HEK293 (cell line): ENCODE measurements around the gene ELANE.
A peak's percentile ranks its signal among the peaks of the same experiment; 100 is the strongest.
"Not testable (repeated sequence)": the region's sequence is repeated elsewhere in the genome, so short reads cannot be mapped to it uniquely, and the experiment has no call there.

Source experiments
- CTCF ChIA-PET: fragments of 350-600 bp; formaldehyde crosslinking; extraction: SDS; loops from one replicate; lab custom pipeline; 2021; ENCODE audit warnings: antibody characterized with exemption; lab: Yijun Ruan, JAX
- POLR2A ChIA-PET: fragments of 300-600 bp; formaldehyde crosslinking; extraction: SDS; loops from one replicate; lab custom pipeline; 2020; ENCODE audit warnings: antibody characterized with exemption, inconsistent platforms; lab: Yijun Ruan, JAX
- H3K27ac ChIP-seq: fragments of 200-500 bp; sonication (Bioruptor generic); 2 replicates; pipeline ENCODE4 v1.5.1; 2014; ENCODE audit warnings: low read depth, low read length, control low read depth, inconsistent platforms; ENCODE audit errors: extremely low read depth
- H3K36me3 ChIP-seq, 2 experiments: fragments of 200-500 bp in 1 of 2; sonication (Bioruptor generic) in 1 of 2; 1 replicate in 1 of 2; 2 replicates in 1 of 2; pipeline ENCODE4 v1.5.1; 2014 to 2017; ENCODE audit warnings: inconsistent platforms in 2 of 2, low read length in 2 of 2; ENCODE audit not compliant: control insufficient read depth in 2 of 2, insufficient read depth in 1 of 2
- H3K4me1 ChIP-seq: fragments of 200-500 bp; sonication (Bioruptor generic); 2 replicates; pipeline ENCODE4 v1.5.1; 2014; ENCODE audit warnings: mild to moderate bottlenecking, low read length, inconsistent platforms; ENCODE audit not compliant: control insufficient read depth, insufficient read depth
- H3K4me3 ChIP-seq: 2 replicates; pipeline ENCODE4 v1.5.1; 2011; ENCODE audit warnings: low read depth, mild to moderate bottlenecking, control low read depth, low read length, moderate library complexity
- H3K9me3 ChIP-seq: fragments of 200-500 bp; sonication (Bioruptor generic); 2 replicates; pipeline ENCODE4 v1.5.1; 2014; ENCODE audit warnings: low read depth, low read length, inconsistent platforms; ENCODE audit not compliant: control insufficient read depth, insufficient read depth
- GLIS1 ChIP-seq: fragments of 450-650 bp; formaldehyde crosslinking; IDR thresholded peaks from 2 replicates; pipeline ENCODE4 v1.5.1; 2016; ENCODE audit warnings: missing biosample characterization, missing genetic modification characterization
- HOXD13 ChIP-seq: sonication (generic); formaldehyde crosslinking; IDR thresholded peaks from 2 replicates; pipeline ENCODE4 v1.8.0; 2022; ENCODE audit warnings: missing genetic modification reagents, borderline replicate concordance
- KLF1 ChIP-seq: fragments of 450-650 bp; formaldehyde crosslinking; IDR thresholded peaks from 2 replicates; pipeline ENCODE4 v1.5.1; 2016; ENCODE audit warnings: missing biosample characterization, missing genetic modification characterization
- SALL2 ChIP-seq: fragments of 450-650 bp; formaldehyde crosslinking; IDR thresholded peaks from 2 replicates; pipeline ENCODE4 v1.5.0; 2017; ENCODE audit warnings: missing biosample characterization, mild to moderate bottlenecking, missing genetic modification characterization, borderline replicate concordance
- SETDB1 ChIP-seq: IDR thresholded peaks from one replicate; pipeline ENCODE4 v1.6.1; 2017; ENCODE audit warnings: mild to moderate bottlenecking, low read length, moderate library complexity, mixed read lengths; ENCODE audit not compliant: insufficient read length
- SP2 ChIP-seq: fragments of 450-650 bp; formaldehyde crosslinking; IDR thresholded peaks from 2 replicates; pipeline ENCODE4 v1.5.1; 2016; ENCODE audit warnings: missing biosample characterization, missing genetic modification characterization
- ZBTB7A ChIP-seq: fragments of 450-650 bp; formaldehyde crosslinking; IDR thresholded peaks from 2 replicates; pipeline ENCODE4 v1.5.1; 2016; ENCODE audit warnings: low read depth, missing biosample characterization, missing genetic modification characterization
- ZIC2 ChIP-seq: fragments of 450-650 bp; formaldehyde crosslinking; IDR thresholded peaks from 2 replicates; pipeline ENCODE4 v1.5.1; 2016; ENCODE audit warnings: missing biosample characterization, missing genetic modification characterization
- ZNF10 ChIP-seq: fragments of 450-650 bp; formaldehyde crosslinking; IDR thresholded peaks from 2 replicates; pipeline ENCODE4 v1.5.1; 2017; ENCODE audit warnings: missing biosample characterization, missing genetic modification characterization
- ZNF223 ChIP-seq: fragments of 450-650 bp; formaldehyde crosslinking; IDR thresholded peaks from 2 replicates; pipeline ENCODE4 v1.5.1; 2016; ENCODE audit warnings: missing biosample characterization, missing genetic modification characterization
- ZNF311 ChIP-seq: fragments of 450-650 bp; formaldehyde crosslinking; IDR thresholded peaks from 2 replicates; pipeline ENCODE4 v1.5.1; 2017; ENCODE audit warnings: missing biosample characterization, missing genetic modification characterization, borderline replicate concordance
- ZNF776 ChIP-seq: fragments of 450-650 bp; formaldehyde crosslinking; IDR thresholded peaks from 2 replicates; pipeline ENCODE4 v1.5.0; 2017; ENCODE audit warnings: missing biosample characterization, missing genetic modification characterization, borderline replicate concordance
- ZSCAN5A ChIP-seq: fragments of 450-650 bp; formaldehyde crosslinking; IDR thresholded peaks from 2 replicates; pipeline ENCODE4 v1.5.1; 2016; ENCODE audit warnings: missing biosample characterization, missing genetic modification characterization
- TF ChIP-seq, protein P1 (sequence below): fragments of 450-650 bp; formaldehyde crosslinking; IDR thresholded peaks from 2 replicates; pipeline ENCODE4 v1.5.1; 2016; ENCODE audit warnings: missing biosample characterization, missing genetic modification characterization, low read depth
- TF ChIP-seq, protein P2 (sequence below): fragments of 450-650 bp; formaldehyde crosslinking; IDR thresholded peaks from 2 replicates; pipeline ENCODE4 v1.5.1; 2016; ENCODE audit warnings: missing biosample characterization, missing genetic modification characterization

ELANE gene

DNA sequence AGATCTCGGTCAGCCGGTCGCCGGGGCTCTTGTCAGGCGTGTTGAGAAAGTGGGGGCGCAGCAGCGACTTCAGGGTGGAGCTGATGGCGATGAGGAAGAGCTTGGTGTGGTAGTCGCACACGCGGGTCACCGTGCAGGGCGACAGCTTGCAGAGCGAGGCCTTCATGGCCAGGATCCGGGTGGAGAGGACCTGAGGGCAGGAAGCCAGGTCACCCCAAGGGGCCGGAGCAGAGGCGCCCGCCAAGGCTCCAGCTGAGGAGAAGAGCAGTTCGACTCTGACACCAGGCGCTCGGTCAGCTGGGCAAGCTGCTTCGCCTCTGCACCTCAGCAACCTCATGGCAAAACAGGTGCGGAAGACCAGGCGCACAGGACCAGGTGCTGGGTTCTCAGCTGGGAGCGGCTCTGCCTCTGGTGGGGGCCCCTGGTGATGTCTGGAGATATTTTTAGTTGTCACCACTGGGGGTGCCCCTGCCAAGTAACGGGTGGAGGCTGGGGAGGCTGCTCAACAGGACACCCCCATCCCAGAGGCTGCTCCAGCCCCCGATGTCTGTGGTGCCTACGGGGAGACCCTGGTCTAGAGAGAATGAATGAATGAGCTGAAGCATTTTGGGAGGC, 23.3 kb downstream of the ELANE start:
- Histone ChIP-seq H3K9me3 (no peaks in the 10 kb centered on the region), H3K27ac (no peak overlapping the region), H3K4me3 (no peak overlapping the region), H3K4me1 (no peaks in the 10 kb centered on the region), H3K36me3 (peaks cover 3 to 49% of the 10 kb centered on the region in 2 experiments; a peak in 2 of 3 replicates)
- TF ChIP-seq GLIS1 (tag by site-specific recombination) (peak; percentile 28; the same call in 1 of the 2 replicates), HOXD13 (CRISPR knock-in tag) (no peak), ZIC2 (tag by site-specific recombination) (0 out of 2 replicates have a peak, but pooled peaks have one; percentile 8)
- CTCF ChIA-PET, result interaction anchor here (0.5 to 0.7 kb wide), 2 partner anchors 88 to 139 kb away, joined by 3 read pairs; no protein-coding TSS in a partner anchor
- POLR2A ChIA-PET, result no interaction called here

- Histone ChIP-seq H3K9me3 (no peaks in the 10 kb centered on the region), H3K4me3 (no peak overlapping the region), H3K27ac (no peak overlapping the region), H3K36me3 (peaks cover 0 to 44% of the 10 kb centered on the region in 2 experiments; a peak in 2 of 3 replicates), H3K4me1 (no peaks in the 10 kb centered on the region)
- CTCF ChIA-PET, result interaction anchor here (0.5 kb wide), 1 partner anchor 244 kb away, joined by 3 read pairs; no protein-coding TSS in a partner anchor
- TF ChIP-seq ZSCAN5A (tag by site-specific recombination) (no peak), SETDB1 (no peak), ZBTB7A (tag by site-specific recombination) (no peak), ZNF10 (tag by site-specific recombination) (no peak), ZNF311 (tag by site-specific recombination) (no peak), SP2 (tag by site-specific recombination) (no peak), HOXD13 (CRISPR knock-in tag) (no peak), ZNF776 (tag by site-specific recombination) (no peak)
- TF ChIP-seq, protein P1, sequence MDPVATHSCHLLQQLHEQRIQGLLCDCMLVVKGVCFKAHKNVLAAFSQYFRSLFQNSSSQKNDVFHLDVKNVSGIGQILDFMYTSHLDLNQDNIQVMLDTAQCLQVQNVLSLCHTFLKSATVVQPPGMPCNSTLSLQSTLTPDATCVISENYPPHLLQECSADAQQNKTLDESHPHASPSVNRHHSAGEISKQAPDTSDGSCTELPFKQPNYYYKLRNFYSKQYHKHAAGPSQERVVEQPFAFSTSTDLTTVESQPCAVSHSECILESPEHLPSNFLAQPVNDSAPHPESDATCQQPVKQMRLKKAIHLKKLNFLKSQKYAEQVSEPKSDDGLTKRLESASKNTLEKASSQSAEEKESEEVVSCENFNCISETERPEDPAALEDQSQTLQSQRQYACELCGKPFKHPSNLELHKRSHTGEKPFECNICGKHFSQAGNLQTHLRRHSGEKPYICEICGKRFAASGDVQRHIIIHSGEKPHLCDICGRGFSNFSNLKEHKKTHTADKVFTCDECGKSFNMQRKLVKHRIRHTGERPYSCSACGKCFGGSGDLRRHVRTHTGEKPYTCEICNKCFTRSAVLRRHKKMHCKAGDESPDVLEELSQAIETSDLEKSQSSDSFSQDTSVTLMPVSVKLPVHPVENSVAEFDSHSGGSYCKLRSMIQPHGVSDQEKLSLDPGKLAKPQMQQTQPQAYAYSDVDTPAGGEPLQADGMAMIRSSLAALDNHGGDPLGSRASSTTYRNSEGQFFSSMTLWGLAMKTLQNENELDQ (tag by site-specific recombination), result no peak
- POLR2A ChIA-PET, result no interaction called here
Observed at GRCh38 chr19:876089-876488, 24.0 kb downstream of the ELANE start.

- CTCF ChIA-PET, result interaction anchor here (0.6 kb wide), 1 partner anchor 66 kb away, joined by 3 read pairs; no protein-coding TSS in a partner anchor
- Histone ChIP-seq H3K4me3 (no peak overlapping the region), H3K36me3 (peaks cover 0 to 48% of the 10 kb centered on the region in 2 experiments; a peak in 2 of 3 replicates), H3K9me3 (no peaks in the 10 kb centered on the region), H3K4me1 (no peaks in the 10 kb centered on the region), H3K27ac (no peak overlapping the region)
- TF ChIP-seq, protein P2, sequence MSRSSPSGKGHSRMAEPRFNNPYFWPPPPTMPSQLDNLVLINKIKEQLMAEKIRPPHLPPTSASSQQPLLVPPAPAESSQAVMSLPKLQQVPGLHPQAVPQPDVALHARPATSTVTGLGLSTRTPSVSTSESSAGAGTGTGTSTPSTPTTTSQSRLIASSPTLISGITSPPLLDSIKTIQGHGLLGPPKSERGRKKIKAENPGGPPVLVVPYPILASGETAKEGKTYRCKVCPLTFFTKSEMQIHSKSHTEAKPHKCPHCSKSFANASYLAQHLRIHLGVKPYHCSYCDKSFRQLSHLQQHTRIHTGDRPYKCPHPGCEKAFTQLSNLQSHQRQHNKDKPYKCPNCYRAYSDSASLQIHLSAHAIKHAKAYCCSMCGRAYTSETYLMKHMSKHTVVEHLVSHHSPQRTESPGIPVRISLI (tag by site-specific recombination), result no peak
- TF ChIP-seq ZNF223 (tag by site-specific recombination) (no peak), KLF1 (tag by site-specific recombination) (peak; percentile 23; the same call in 1 of the 2 replicates), SALL2 (tag by site-specific recombination) (no peak)
- POLR2A ChIA-PET, result no interaction called here
Observed at GRCh38 chr19:876780-877314, 24.7 kb downstream of the ELANE start.

DNA sequence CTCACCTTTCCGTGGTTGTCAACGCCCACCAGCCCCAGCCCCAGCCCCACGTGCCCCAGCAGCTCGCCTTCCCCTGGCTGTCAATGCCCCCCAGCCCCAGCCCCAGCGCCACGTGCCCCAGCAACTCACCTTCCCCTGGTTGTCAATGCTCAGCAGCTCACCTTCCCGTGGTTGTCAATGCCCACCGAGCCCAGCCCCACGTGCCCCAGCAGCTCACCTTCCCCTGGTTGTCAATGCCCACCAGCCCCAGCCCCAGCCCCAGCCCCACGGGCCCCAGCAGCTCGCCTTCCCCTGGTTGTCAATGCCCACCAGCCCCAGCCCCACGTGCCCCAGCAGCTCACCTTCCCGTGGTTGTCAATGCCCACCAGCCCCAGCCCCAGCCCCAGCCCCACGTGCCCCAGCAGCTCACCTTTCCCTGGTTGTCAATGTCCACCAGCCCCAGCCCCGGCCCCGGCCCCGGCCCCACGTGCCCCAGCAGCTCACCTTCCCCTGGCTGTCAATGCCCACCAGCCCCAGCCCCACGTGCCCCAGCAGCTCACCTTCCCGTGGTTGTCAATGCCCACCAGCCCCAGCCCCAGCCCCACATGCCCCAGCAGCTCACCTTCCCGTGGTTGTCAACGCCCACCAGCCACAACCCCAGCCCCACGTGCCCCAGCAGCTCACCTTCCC, 26.0 kb downstream of the ELANE start:
- not testable (repeated sequence) for H3K27ac ChIP-seq, H3K9me3 ChIP-seq, H3K4me1 ChIP-seq, H3K4me3 ChIP-seq
- POLR2A ChIA-PET, result interaction anchor here (0.5 to 0.6 kb wide), 2 partner anchors 15 to 17 kb away, joined by 3 read pairs; no protein-coding TSS in a partner anchor
- CTCF ChIA-PET, result interaction anchor here (0.6 kb wide), 1 partner anchor 39 kb away, joined by 3 read pairs; no protein-coding TSS in a partner anchor
- peaks cover 0 to 61% of the 10 kb centered on the region in 2 experiments; a peak in 2 of 3 replicates for H3K36me3 ChIP-seq

GRCh38 chr19:878751-879561, 26.9 kb downstream of the ELANE start:
- H3K4me3 ChIP-seq, H3K9me3 ChIP-seq, H3K27ac ChIP-seq, H3K4me1 ChIP-seq: not testable (repeated sequence)
- ChIA-PET POLR2A (interaction anchor here (0.6 to 1.0 kb wide), 2 partner anchors 16 to 28 kb away, joined by 3 read pairs; no protein-coding TSS in a partner anchor), CTCF (interaction anchor here (0.6 kb wide), 1 partner anchor 40 kb away, joined by 3 read pairs; no protein-coding TSS in a partner anchor)
- peaks cover 0 to 62% of the 10 kb centered on the region in 2 experiments; a peak in 2 of 3 replicates for H3K36me3 ChIP-seq
